Keratinocyte (primary cell): ENCODE data around the gene PTRHD1.

Source experiments
- EZH2 ChIP-seq: IDR thresholded peaks from one replicate; pipeline ENCODE4 v1.6.1; 2012; ENCODE audit warnings: inconsistent platforms, mild to moderate bottlenecking, low read length, moderate library complexity
- TF ChIP-seq, protein P1 (sequence below), 3 experiments: IDR thresholded peaks in 1 of 3; conservative IDR thresholded peaks in 1 of 3; optimal IDR thresholded peaks in 1 of 3; 2 replicates in 2 of 3; 3 replicates in 1 of 3; pipeline versions ENCODE3 to v1.5.1; 2011; ENCODE audit warnings: low read length in 3 of 3, mild to moderate bottlenecking in 3 of 3, moderate library complexity in 2 of 3, control low read depth in 1 of 3, inconsistent platforms in 1 of 3; ENCODE audit not compliant: insufficient read depth in 2 of 3; ENCODE audit errors: extremely low read depth in 1 of 3

DNA sequence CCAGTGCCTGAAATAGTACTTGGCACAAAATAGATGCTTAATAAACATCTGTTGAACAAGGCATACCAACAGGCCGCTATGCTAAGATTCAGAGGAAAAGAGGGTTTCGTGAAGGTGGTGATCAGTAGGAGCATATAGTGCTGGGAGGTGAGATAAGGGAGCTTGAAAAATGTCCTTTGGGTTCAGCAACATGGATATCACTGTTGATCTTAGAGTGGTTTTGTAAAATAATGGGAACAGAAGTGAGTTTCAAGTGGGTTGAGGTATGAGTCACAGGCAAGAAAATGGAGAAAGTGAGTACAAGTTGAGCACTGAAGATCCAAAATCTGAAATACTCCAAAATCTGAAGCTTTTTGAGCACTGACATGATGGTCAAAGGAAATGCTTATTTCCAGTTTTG is 4.5 kb upstream of the PTRHD1 start:
- TF ChIP-seq, protein P1, sequence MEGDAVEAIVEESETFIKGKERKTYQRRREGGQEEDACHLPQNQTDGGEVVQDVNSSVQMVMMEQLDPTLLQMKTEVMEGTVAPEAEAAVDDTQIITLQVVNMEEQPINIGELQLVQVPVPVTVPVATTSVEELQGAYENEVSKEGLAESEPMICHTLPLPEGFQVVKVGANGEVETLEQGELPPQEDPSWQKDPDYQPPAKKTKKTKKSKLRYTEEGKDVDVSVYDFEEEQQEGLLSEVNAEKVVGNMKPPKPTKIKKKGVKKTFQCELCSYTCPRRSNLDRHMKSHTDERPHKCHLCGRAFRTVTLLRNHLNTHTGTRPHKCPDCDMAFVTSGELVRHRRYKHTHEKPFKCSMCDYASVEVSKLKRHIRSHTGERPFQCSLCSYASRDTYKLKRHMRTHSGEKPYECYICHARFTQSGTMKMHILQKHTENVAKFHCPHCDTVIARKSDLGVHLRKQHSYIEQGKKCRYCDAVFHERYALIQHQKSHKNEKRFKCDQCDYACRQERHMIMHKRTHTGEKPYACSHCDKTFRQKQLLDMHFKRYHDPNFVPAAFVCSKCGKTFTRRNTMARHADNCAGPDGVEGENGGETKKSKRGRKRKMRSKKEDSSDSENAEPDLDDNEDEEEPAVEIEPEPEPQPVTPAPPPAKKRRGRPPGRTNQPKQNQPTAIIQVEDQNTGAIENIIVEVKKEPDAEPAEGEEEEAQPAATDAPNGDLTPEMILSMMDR (optimal IDR thresholded peaks at IDR 0.05 in 1 of 3, IDR thresholded peaks at IDR 0.05 in 1 of 3, conservative IDR thresholded peaks at IDR 0.05 in 1 of 3; ENCODE audit: extremely low read depth in 1 of 3, insufficient read depth in 2 of 3, low read length in 3 of 3) = no peak
- no peak for TF ChIP-seq EZH2
